Adrenal gland (tissue), 12 donors: ENCODE measurements around the gene KCNS1. TPM values are rescaled to one million over a fixed set of nuclear protein-coding genes. Genes with fewer than 3 reads are reported as not detected.
A peak's percentile ranks its signal among the peaks of the same experiment; 100 is the strongest.

ENCODE experiments used
- DNase-seq, 7 donors: peaks; one replicate each; pipeline ENCODE4 v3.0.0-alpha.2; 2019 to 2020
- H3K27ac ChIP-seq, 5 donors: fragments of 200-600 bp; sonication (generic) in 4 of 5; 1 replicate in 3 of 5; 2 replicates in 2 of 5; pipeline versions ENCODE4 v1.5.1 to v1.8.0; 2016 to 2020; ENCODE audit warnings: mild to moderate bottlenecking in 1 of 5
- H3K27me3 ChIP-seq: fragments of 200-600 bp; 2 replicates; pipeline ENCODE4 v1.8.0; 2021
- H3K36me3 ChIP-seq, 2 donors: fragments of 200-600 bp; replicated peaks in 1 of 2; 1 replicate in 1 of 2; 2 replicates in 1 of 2; pipeline versions ENCODE4 v1.5.1 to v1.8.0; 2018 to 2022
- H3K4me1 ChIP-seq, 2 donors: fragments of 200-600 bp; replicated peaks in 1 of 2; 1 replicate in 1 of 2; 2 replicates in 1 of 2; pipeline versions ENCODE4 v1.5.1 to v1.8.0; 2018 to 2021
- H3K4me3 ChIP-seq, 4 donors: fragments of 200-600 bp; sonication (generic) in 3 of 4; one replicate each; pipeline ENCODE4 v1.5.1; 2016 to 2018
- H3K9me3 ChIP-seq, 3 donors: fragments of 200-600 bp; sonication (generic) in 1 of 3; replicated peaks in 1 of 3; 1 replicate in 2 of 3; 2 replicates in 1 of 3; pipeline versions ENCODE4 v1.5.1 to v1.8.0; 2016 to 2021
- CTCF ChIP-seq, 6 experiments: fragments of 450-650 bp in 4 of 6; fragments of 200-600 bp in 2 of 6; sonication (generic) in 1 of 6; IDR thresholded peaks; 1 replicate in 5 of 6; 2 replicates in 1 of 6; pipeline versions ENCODE4 v1.5.1 to v1.8.0; 2016 to 2021; ENCODE audit warnings: antibody characterized with exemption in 6 of 6, mild to moderate bottlenecking in 2 of 6, moderate library complexity in 1 of 6
- POLR2A ChIP-seq, 2 donors: fragments of 450-650 bp; IDR thresholded peaks; one replicate each; pipeline ENCODE4 v1.6.1; 2017; ENCODE audit warnings: antibody characterized with exemption in 2 of 2, mild to moderate bottlenecking in 2 of 2, moderate library complexity in 1 of 2
- WGBS, 4 donors: extraction: QIAGEN DNeasy Blood & Tissue Kit in 2 of 4; methylation state at CpG; one replicate each; pipeline versions ENCODE4 v1.1.5 to v1.1.7; 2013 to 2017; 5-methylcytosine and 5-hydroxymethylcytosine counted together
- intact Hi-C, 2 donors: fragments of 100-400 bp; cut with DNase I; formaldehyde crosslinking; loops; one replicate each; pipeline versions ENCODE4 v1.14.1 to v1.15.0; 2022 to 2023
- polyA plus RNA-seq, 3 donors: library from polyadenylated mRNA; stranded (reverse); fragments of 200-250 nt in 2 of 3; fragments of 350-450 nt in 1 of 3; fragmentation: Illumina TruSeq in 1 of 3; extraction: RNeasy Lipid Tissue Mini Kit (QIAGEN cat#74804) in 1 of 3; gene quantifications; one replicate each; pipeline ENCODE4 v1.2.3, GENCODE V29; 2013 to 2014
- total RNA-seq, 9 donors: library from RNA; depleted of rRNA in 4 of 9; stranded (reverse); fragments of >200 nt in 4 of 9; fragments of 120-200 nt in 1 of 9; fragmentation: NEBNext Ultra II Directional in 1 of 9; extraction: Animal tissue kit (Norgen Biotek cat#: 25700) in 1 of 9; gene quantifications; one replicate each; pipeline versions ENCODE4 v1.1.0 to v1.2.4, GENCODE V29; 2013 to 2023
- donor health status: healthy with polysubstance abuse.
- donor health status: Bipolar disorder and iron deficiency.
- donor health status: DM: yes; HTN: yes; CAD: no.
- donor health status: DM: no; HTN: no; CAD: no.
- donor health status: DM: no; HTN: no; CAD: no.
- donor health status: DM: yes; HTN: yes; CAD: no.

KCNS1 gene
- total and polyA plus RNA-seq, 12 donors, result 0.21 to 3.7 (median 0.42) TPM

GRCh38 chr20:45138561-45139300 lies 37.8 kb upstream of the KCNS1 start:
- Histone ChIP-seq H3K36me3 (no peaks in the 10 kb centered on the region), H3K4me3 (no peak overlapping the region), H3K4me1 (no peaks in the 10 kb centered on the region), H3K9me3 (no peaks in the 10 kb centered on the region), H3K27me3 (no peaks in the 10 kb centered on the region), H3K27ac (no peak overlapping the region)
- peak in 6 of 7 donors; percentile 24 to 45 (median 32) for DNase-seq
- intact Hi-C loops, result no loop called here
- TF ChIP-seq POLR2A (IDR thresholded peaks at IDR 0.05) (no peak), CTCF (IDR thresholded peaks at IDR 0.05) (peak; percentile 16 to 55 (median 44))
- 29 to 67% (median 38%) methylated on average over 11 to 20 of the region's 20 CpGs for WGBS, 4 donors

GRCh38 chr20:45136911-45137310 lies 36.0 kb upstream of the KCNS1 start:
- H3K27ac ChIP-seq, result no peak overlapping the region
- no peak overlapping the region for H3K4me3 ChIP-seq
- no peak for DNase-seq
- H3K9me3 ChIP-seq, result no peaks in the 10 kb centered on the region
- H3K27me3 ChIP-seq, result no peaks in the 10 kb centered on the region
- intact Hi-C loops, result no loop called here
- no peaks in the 10 kb centered on the region for H3K36me3 ChIP-seq
- 54 to 76% (median 56%) methylated on average over 1 to 2 of the region's 2 CpGs for WGBS, 4 donors
- no peaks in the 10 kb centered on the region for H3K4me1 ChIP-seq
- TF ChIP-seq CTCF (IDR thresholded peaks at IDR 0.05) (no peak), POLR2A (IDR thresholded peaks at IDR 0.05) (no peak)

- Histone ChIP-seq H3K27me3 (no peaks in the 10 kb centered on the region), H3K4me3 (no peak overlapping the region), H3K9me3 (no peaks in the 10 kb centered on the region), H3K4me1 (no peaks in the 10 kb centered on the region), H3K36me3 (no peaks in the 10 kb centered on the region), H3K27ac (no peak overlapping the region)
- TF ChIP-seq POLR2A (IDR thresholded peaks at IDR 0.05), result no peak
- no peak for TF ChIP-seq CTCF (IDR thresholded peaks at IDR 0.05)
- 65 to 80% (median 69%) methylated on average over 2 of the region's 2 CpGs for WGBS, 4 donors
- no peak for DNase-seq
- intact Hi-C loops, result no loop called here
Observed at GRCh38 chr20:45128099-45128498, 27.2 kb upstream of the KCNS1 start.

GRCh38 chr20:45124365-45124764 lies 23.4 kb upstream of the KCNS1 start, which contains the start of gene WFDC12:
WFDC12 (minus strand) TSS chr20:45124465; CDS start chr20:45124447, 18 bp downstream.
- TF ChIP-seq CTCF (IDR thresholded peaks at IDR 0.05) (no peak), POLR2A (IDR thresholded peaks at IDR 0.05) (no peak)
- peak in 1 of 7 donors; percentile 20 for DNase-seq
- 70 to 87% (median 79%) methylated on average over 5 to 6 of the region's 6 CpGs for WGBS, 4 donors
- Histone ChIP-seq H3K4me1 (no peaks in the 10 kb centered on the region), H3K27me3 (no peaks in the 10 kb centered on the region), H3K4me3 (no peak within 1 kb of the TSS), H3K9me3 (no peaks in the 10 kb centered on the region), H3K27ac (no peak within 1 kb of the TSS), H3K36me3 (no peaks in the 10 kb centered on the region)
- intact Hi-C loops, result no loop called here
